Caco-2 (cell line): Measurements from ENCODE around the gene TOR4A. TPM values are rescaled to one million over a fixed set of nuclear protein-coding genes. Genes with fewer than 3 reads are reported as not detected.

Source experiments
- BruUV-seq: library from RNA; stranded (reverse); fragments of 400-500 nt; replicated peaks from 2 replicates; lab custom pipeline; 2021; lab: Mats Ljungman, UMichigan
- CTCF ChIA-PET: fragments of 300-600 bp; sonication (Branson Sonifier 250); formaldehyde crosslinking; loops from one replicate; lab custom pipeline; 2022; ENCODE audit warnings: antibody characterized with exemption; lab: Charles Lee
- POLR2A ChIA-PET: fragments of 300-600 bp; sonication (Branson Sonifier 250); formaldehyde crosslinking; loops from one replicate; lab custom pipeline; 2022; ENCODE audit warnings: antibody characterized with exemption; lab: Charles Lee
- DNase-seq, 2 experiments: peaks; one replicate each; pipeline versions ENCODE4 v3.0.0 to v3.0.0-alpha.2; 2020 to 2022
- H3K27me3 ChIP-seq: replicated peaks from 2 replicates; pipeline ENCODE4 v1.6.0; 2011; ENCODE audit warnings: low read length; ENCODE audit not compliant: control insufficient read depth, insufficient read depth
- H3K36me3 ChIP-seq: 2 replicates; pipeline ENCODE4 v1.5.1; 2011; ENCODE audit warnings: low read length; ENCODE audit not compliant: control insufficient read depth, insufficient read depth
- H3K4me1 ChIP-seq: fragments of 250-450 bp; sonication (Bioruptor Pico); 2 replicates; pipeline ENCODE4 v1.5.1; 2020; ENCODE audit warnings: mild to moderate bottlenecking
- H3K4me3 ChIP-seq: 2 replicates; pipeline ENCODE4 v1.5.1; 2011; ENCODE audit warnings: low read depth, mild to moderate bottlenecking, control low read depth, low read length
- H3K9me3 ChIP-seq: fragments of 250-450 bp; sonication (Bioruptor Pico); 2 replicates; pipeline ENCODE4 v1.5.1; 2020; ENCODE audit warnings: mild to moderate bottlenecking, moderate library complexity
- H3K27ac Mint-ChIP-seq: one replicate; pipeline ENCODE4 v1.8.0; 2022; ENCODE audit warnings: mixed read lengths; ENCODE audit not compliant: unreplicated experiment
- H3K27me3 Mint-ChIP-seq: one replicate; pipeline ENCODE4 v1.8.0; 2022; ENCODE audit warnings: mixed read lengths; ENCODE audit not compliant: insufficient read depth, unreplicated experiment
- H3K36me3 Mint-ChIP-seq: one replicate; pipeline ENCODE4 v1.8.0; 2022; ENCODE audit warnings: mild to moderate bottlenecking, mixed read lengths; ENCODE audit not compliant: insufficient read depth, unreplicated experiment
- H3K4me1 Mint-ChIP-seq: one replicate; pipeline ENCODE4 v1.8.0; 2022; ENCODE audit warnings: low read depth, mixed read lengths; ENCODE audit not compliant: unreplicated experiment
- H3K4me3 Mint-ChIP-seq: one replicate; pipeline ENCODE4 v1.8.0; 2022; ENCODE audit warnings: mild to moderate bottlenecking, moderate library complexity, mixed read lengths; ENCODE audit not compliant: unreplicated experiment
- H3K9me3 Mint-ChIP-seq: one replicate; pipeline ENCODE4 v1.8.0; 2022; ENCODE audit warnings: mixed read lengths; ENCODE audit not compliant: unreplicated experiment
- CTCF ChIP-seq, 2 experiments: fragments of 200-600 bp in 1 of 2; IDR thresholded peaks; 1 replicate in 1 of 2; 2 replicates in 1 of 2; pipeline versions ENCODE4 v1.5.1 to v1.8.0; 2011 to 2022; ENCODE audit warnings: antibody characterized with exemption in 1 of 2, control low read depth in 1 of 2, inconsistent platforms in 1 of 2, low read depth in 1 of 2, low read length in 1 of 2, mild to moderate bottlenecking in 1 of 2, moderate library complexity in 1 of 2; ENCODE audit not compliant: insufficient read depth in 1 of 2, severe bottlenecking in 1 of 2, unreplicated experiment in 1 of 2
- intact Hi-C: fragments of 100-400 bp; cut with micrococcal nuclease; formaldehyde crosslinking; loops from one replicate; pipeline ENCODE4 v1.10.0; 2022; ENCODE audit not compliant: unreplicated experiment
- total RNA-seq: library from RNA; stranded (reverse); gene quantifications from 2 replicates; pipeline ENCODE4 v1.2.3, GENCODE V29; 2022

The TOR4A gene
- total RNA-seq, 1 experiment from 2014 or later = 1.8 TPM

GRCh38 chr9:137314561-137315560, 37.3 kb downstream of the TOR4A start:
- H3K4me1 ChIP-seq = peaks cover 54% of the 10 kb centered on the region
- peak in 1 of 2 experiments; percentile 36 for DNase-seq
- BruUV-seq = no TSS peak
- TF ChIP-seq CTCF (IDR thresholded peaks at IDR 0.05; ENCODE audit: insufficient read depth in 1 of 2, low read depth in 1 of 2, low read length in 1 of 2, severe bottlenecking in 1 of 2, unreplicated experiment in 1 of 2) = no peak
- H3K27me3 Mint-ChIP-seq = no peaks in the 10 kb centered on the region
- H3K36me3 ChIP-seq = no peaks in the 10 kb centered on the region
- no peaks in the 10 kb centered on the region for H3K27me3 ChIP-seq
- H3K4me3 Mint-ChIP-seq = no peak overlapping the region
- H3K36me3 Mint-ChIP-seq = no peaks in the 10 kb centered on the region
- no peaks in the 10 kb centered on the region for H3K9me3 Mint-ChIP-seq
- intact Hi-C loops = no loop called here
- ChIA-PET POLR2A (no interaction called here), CTCF (interaction anchor here (0.7 kb wide), 1 partner anchor 13 kb away, joined by 3 read pairs; the partner anchor contains the start of gene NRARP)
- H3K9me3 ChIP-seq = no peaks in the 10 kb centered on the region
- no peaks in the 10 kb centered on the region for H3K4me1 Mint-ChIP-seq
- H3K27ac Mint-ChIP-seq = no peak overlapping the region
- no peak overlapping the region for H3K4me3 ChIP-seq

- Histone ChIP-seq H3K36me3 (no peaks in the 10 kb centered on the region), H3K4me1 (peaks cover 46% of the 10 kb centered on the region), H3K4me3 (no peak overlapping the region), H3K9me3 (no peaks in the 10 kb centered on the region), H3K27me3 (no peaks in the 10 kb centered on the region)
- intact Hi-C loops = no loop called here
- no TSS peak for BruUV-seq
- POLR2A ChIA-PET = interaction anchor here (1.0 kb wide), 1 partner anchor 13 kb away, joined by 3 read pairs; the partner anchor contains the start of gene NRARP
- CTCF ChIA-PET = interaction anchor here (1.2 to 1.6 kb wide), 2 partner anchors 14 to 22 kb away, joined by 7 read pairs; partner anchors contain the start of gene NRARP
- H3K9me3 Mint-ChIP-seq = no peaks in the 10 kb centered on the region
- H3K27me3 Mint-ChIP-seq = no peaks in the 10 kb centered on the region
- no peak for DNase-seq
- no peaks in the 10 kb centered on the region for H3K36me3 Mint-ChIP-seq
- no peaks in the 10 kb centered on the region for H3K4me1 Mint-ChIP-seq
- no peak overlapping the region for H3K4me3 Mint-ChIP-seq
- no peak for TF ChIP-seq CTCF (IDR thresholded peaks at IDR 0.05; ENCODE audit: insufficient read depth in 1 of 2, low read depth in 1 of 2, low read length in 1 of 2, severe bottlenecking in 1 of 2, unreplicated experiment in 1 of 2)
- H3K27ac Mint-ChIP-seq = no peak overlapping the region
Observed at GRCh38 chr9:137315581-137316011, 38.1 kb downstream of the TOR4A start.
